HepG2 (cell line): ENCODE data around the gene EI24. TPM values are rescaled to one million over a fixed set of nuclear protein-coding genes. Genes with fewer than 3 reads are reported as not detected.

Experiments used
- ARHGAP35 ChIP-seq: sonication (generic); formaldehyde crosslinking; IDR thresholded peaks from 2 replicates; pipeline ENCODE4 v1.9.0; 2022; ENCODE audit warnings: mild to moderate bottlenecking, inconsistent platforms, moderate library complexity, missing genetic modification reagents, borderline replicate concordance
- CCDC6 ChIP-seq: sonication (generic); formaldehyde crosslinking; IDR thresholded peaks from 2 replicates; pipeline ENCODE4 v1.8.1; 2022; ENCODE audit warnings: mild to moderate bottlenecking, missing genetic modification reagents, moderate library complexity
- CEBPB ChIP-seq: IDR thresholded peaks from 2 replicates; pipeline ENCODE4 v1.6.1; 2011; ENCODE audit warnings: low read depth, low read length, improper control_type of control experiment, borderline replicate concordance
- DDIT3 ChIP-seq: sonication (generic); formaldehyde crosslinking; IDR thresholded peaks from 2 replicates; pipeline ENCODE4 v1.4.0; 2020; ENCODE audit warnings: mild to moderate bottlenecking, missing genetic modification reagents
- DZIP1 ChIP-seq: sonication (generic); formaldehyde crosslinking; IDR thresholded peaks from 2 replicates; pipeline ENCODE4 v1.5.0; 2020; ENCODE audit warnings: mild to moderate bottlenecking, missing genetic modification reagents
- GATAD1 ChIP-seq: IDR thresholded peaks from 2 replicates; pipeline ENCODE4 v1.6.1; 2016; ENCODE audit warnings: missing genetic modification reagents, missing compliant biosample characterization
- MBD4 ChIP-seq: IDR thresholded peaks from 2 replicates; pipeline ENCODE4 v1.6.1; 2012; ENCODE audit warnings: low read length, inconsistent platforms, borderline replicate concordance
- NFRKB ChIP-seq: fragments of 450-650 bp; IDR thresholded peaks from 2 replicates; pipeline ENCODE4 v1.6.1; 2017
- RFXAP ChIP-seq: sonication (generic); formaldehyde crosslinking; IDR thresholded peaks from 2 replicates; pipeline ENCODE4 v1.4.0; 2020; ENCODE audit warnings: missing genetic modification reagents, borderline replicate concordance
- ZMYM3 ChIP-seq: sonication (generic); formaldehyde crosslinking; IDR thresholded peaks from 2 replicates; pipeline ENCODE4 v1.5.1; 2020; ENCODE audit warnings: mild to moderate bottlenecking, missing genetic modification reagents
- ZNF232 ChIP-seq: sonication (generic); formaldehyde crosslinking; IDR thresholded peaks from 2 replicates; pipeline ENCODE4 v1.4.0; 2020; ENCODE audit warnings: missing genetic modification reagents, borderline replicate concordance
- ZNF280D ChIP-seq: sonication (generic); formaldehyde crosslinking; IDR thresholded peaks from 2 replicates; pipeline ENCODE4 v1.5.1; 2020; ENCODE audit warnings: mild to moderate bottlenecking, missing genetic modification reagents
- ZNF512B ChIP-seq: sonication (generic); formaldehyde crosslinking; IDR thresholded peaks from 2 replicates; pipeline ENCODE4 v1.5.1; 2020; ENCODE audit warnings: missing genetic modification reagents, mild to moderate bottlenecking, borderline replicate concordance
- polyA plus RNA-seq, 8 experiments: library from polyadenylated mRNA; depleted of rRNA in 3 of 8; stranded (reverse) in 7 of 8; unstranded in 1 of 8; fragments of >200 nt; fragmentation: Illumina TruSeq in 4 of 8; extraction: Trizol in 4 of 8; gene quantifications; 2 replicates each; pipeline versions ENCODE4 v1.2.1 to v1.2.3, GENCODE V29; 2011 to 2016; ENCODE audit warnings: low read depth in 4 of 8, missing spikeins in 1 of 8, mixed read lengths in 1 of 8; ENCODE audit not compliant: insufficient read depth in 1 of 8
- total RNA-seq, 5 experiments: library from RNA; depleted of rRNA; stranded (reverse); fragments of >200 nt; fragmentation: Illumina TruSeq; extraction: Trizol; gene quantifications; 2 replicates each; pipeline ENCODE4 v1.2.3, GENCODE V29; 2016; ENCODE audit warnings: low read depth in 1 of 5
- TF ChIP-seq, protein P1 (sequence below): sonication (generic); formaldehyde crosslinking; IDR thresholded peaks from 2 replicates; pipeline ENCODE4 v1.4.0; 2020; ENCODE audit warnings: mild to moderate bottlenecking, missing genetic modification reagents

The EI24 gene
- total and polyA plus RNA-seq, 2 of the 13 experiments (the other 11 are each of a cell fraction or from before 2014, with no cell fraction given), result 84.7 to 126 TPM

DNA sequence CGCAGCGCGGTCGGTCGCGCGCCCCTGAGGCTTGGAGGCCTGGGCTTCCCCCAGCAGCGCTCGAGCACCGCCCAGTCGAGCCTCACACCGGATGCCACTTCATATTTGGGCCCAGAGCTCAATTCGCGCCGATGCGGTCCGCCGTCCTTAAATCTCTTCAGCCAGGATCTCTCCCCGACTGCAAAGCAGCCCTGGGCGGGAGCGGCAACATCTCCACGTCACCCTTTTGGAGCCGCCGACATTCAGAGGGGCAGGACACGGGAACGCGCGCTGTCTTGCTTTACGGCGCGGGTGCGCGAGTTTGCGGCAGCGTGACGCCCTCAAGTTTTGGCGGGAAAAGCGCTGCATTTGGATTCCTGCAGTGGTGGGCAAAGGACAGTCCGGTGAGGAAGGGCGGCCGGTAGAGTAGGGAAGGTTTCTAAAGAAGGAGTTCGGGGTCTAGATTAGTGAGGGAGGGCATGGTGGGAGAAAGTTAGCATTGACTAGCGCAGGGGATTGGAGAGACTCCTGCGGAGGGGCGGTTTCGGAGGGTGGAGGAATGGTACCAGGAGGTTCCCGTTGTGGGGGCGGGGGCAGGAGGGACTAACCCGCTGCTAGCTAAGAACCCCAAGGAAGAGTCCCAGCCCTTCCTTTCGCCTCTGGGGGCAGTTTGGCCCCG lies 56.5 kb downstream of the EI24 start (continued):
- TF ChIP-seq, protein P1, sequence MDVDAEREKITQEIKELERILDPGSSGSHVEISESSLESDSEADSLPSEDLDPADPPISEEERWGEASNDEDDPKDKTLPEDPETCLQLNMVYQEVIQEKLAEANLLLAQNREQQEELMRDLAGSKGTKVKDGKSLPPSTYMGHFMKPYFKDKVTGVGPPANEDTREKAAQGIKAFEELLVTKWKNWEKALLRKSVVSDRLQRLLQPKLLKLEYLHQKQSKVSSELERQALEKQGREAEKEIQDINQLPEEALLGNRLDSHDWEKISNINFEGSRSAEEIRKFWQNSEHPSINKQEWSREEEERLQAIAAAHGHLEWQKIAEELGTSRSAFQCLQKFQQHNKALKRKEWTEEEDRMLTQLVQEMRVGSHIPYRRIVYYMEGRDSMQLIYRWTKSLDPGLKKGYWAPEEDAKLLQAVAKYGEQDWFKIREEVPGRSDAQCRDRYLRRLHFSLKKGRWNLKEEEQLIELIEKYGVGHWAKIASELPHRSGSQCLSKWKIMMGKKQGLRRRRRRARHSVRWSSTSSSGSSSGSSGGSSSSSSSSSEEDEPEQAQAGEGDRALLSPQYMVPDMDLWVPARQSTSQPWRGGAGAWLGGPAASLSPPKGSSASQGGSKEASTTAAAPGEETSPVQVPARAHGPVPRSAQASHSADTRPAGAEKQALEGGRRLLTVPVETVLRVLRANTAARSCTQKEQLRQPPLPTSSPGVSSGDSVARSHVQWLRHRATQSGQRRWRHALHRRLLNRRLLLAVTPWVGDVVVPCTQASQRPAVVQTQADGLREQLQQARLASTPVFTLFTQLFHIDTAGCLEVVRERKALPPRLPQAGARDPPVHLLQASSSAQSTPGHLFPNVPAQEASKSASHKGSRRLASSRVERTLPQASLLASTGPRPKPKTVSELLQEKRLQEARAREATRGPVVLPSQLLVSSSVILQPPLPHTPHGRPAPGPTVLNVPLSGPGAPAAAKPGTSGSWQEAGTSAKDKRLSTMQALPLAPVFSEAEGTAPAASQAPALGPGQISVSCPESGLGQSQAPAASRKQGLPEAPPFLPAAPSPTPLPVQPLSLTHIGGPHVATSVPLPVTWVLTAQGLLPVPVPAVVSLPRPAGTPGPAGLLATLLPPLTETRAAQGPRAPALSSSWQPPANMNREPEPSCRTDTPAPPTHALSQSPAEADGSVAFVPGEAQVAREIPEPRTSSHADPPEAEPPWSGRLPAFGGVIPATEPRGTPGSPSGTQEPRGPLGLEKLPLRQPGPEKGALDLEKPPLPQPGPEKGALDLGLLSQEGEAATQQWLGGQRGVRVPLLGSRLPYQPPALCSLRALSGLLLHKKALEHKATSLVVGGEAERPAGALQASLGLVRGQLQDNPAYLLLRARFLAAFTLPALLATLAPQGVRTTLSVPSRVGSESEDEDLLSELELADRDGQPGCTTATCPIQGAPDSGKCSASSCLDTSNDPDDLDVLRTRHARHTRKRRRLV (CRISPR knock-in tag), result peak; percentile 95
- TF ChIP-seq CEBPB (no peak), DZIP1 (no peak), CCDC6 (CRISPR knock-in tag) (peak; percentile 45; the same call in 1 of the 2 replicates), ZNF512B (0 out of 2 replicates have a peak, but pooled peaks have one; percentile 68), GATAD1 (peak; percentile 98), ZNF232 (CRISPR knock-in tag) (peak; percentile 90), MBD4 (no peak), ARHGAP35 (CRISPR knock-in tag) (no peak; the same call in 1 of the 2 replicates), ZMYM3 (CRISPR knock-in tag) (peak; percentile 24; the same call in 1 of the 2 replicates), DDIT3 (CRISPR knock-in tag) (no peak), RFXAP (CRISPR knock-in tag) (peak; percentile 22; the same call in 1 of the 2 replicates), ZNF280D (CRISPR knock-in tag) (peak; percentile 66; the same call in 1 of the 2 replicates), NFRKB (no peak)
